H1 (cell line): ENCODE measurements around the gene MNS1. TPM values are rescaled to one million over a fixed set of nuclear protein-coding genes. Genes with fewer than 3 reads are reported as not detected.

Experiments
- CBX8 ChIP-seq: fragments of 300-800, 300-1000 bp; sonication (generic); IDR thresholded peaks from 2 replicates; pipeline ENCODE4 v1.7.1; 2016; ENCODE audit warnings: low read depth, low read length, borderline replicate concordance
- GTF2F1 ChIP-seq: IDR thresholded peaks from 2 replicates; pipeline ENCODE4 v1.6.1; 2012; ENCODE audit warnings: low read depth, low read length, improper control_type of control experiment, borderline replicate concordance
- HDAC6 ChIP-seq: IDR thresholded peaks from one replicate; pipeline ENCODE4 v1.7.1; 2012; ENCODE audit warnings: low read depth, mild to moderate bottlenecking, inconsistent platforms, low read length, moderate library complexity
- JUN ChIP-seq: IDR thresholded peaks from 2 replicates; pipeline ENCODE4 v1.6.1; 2011; ENCODE audit warnings: low read depth, mild to moderate bottlenecking, improper control_type of control experiment, low read length
- SIRT6 ChIP-seq: IDR thresholded peaks from one replicate; pipeline ENCODE4 v1.7.1; 2012; ENCODE audit warnings: low read length, inconsistent platforms
- TAF1 ChIP-seq: IDR thresholded peaks from 2 replicates; pipeline ENCODE4 v1.6.1; 2011; ENCODE audit warnings: mild to moderate bottlenecking, low read depth, low read length
- YY1 ChIP-seq: IDR thresholded peaks from 2 replicates; pipeline ENCODE4 v1.6.1; 2011; ENCODE audit warnings: low read depth, mild to moderate bottlenecking, low read length
- polyA plus RNA-seq, 7 experiments: library from polyadenylated mRNA; depleted of rRNA in 3 of 7; stranded (reverse) in 5 of 7; unstranded in 2 of 7; fragments of >200 nt in 5 of 7; fragments of 200-250 nt in 2 of 7; gene quantifications; 1 replicate in 5 of 7; 2 replicates in 1 of 7; 4 replicates in 1 of 7; pipeline versions ENCODE4 v1.2.1 to v1.2.3, GENCODE V29; 2011 to 2013; ENCODE audit warnings: missing spikeins in 2 of 7, mixed read lengths in 2 of 7
- total RNA-seq: library from RNA; stranded (reverse); fragmentation: NEBNext Ultra II Directional; extraction: Animal tissue kit (Norgen Biotek cat#: 25700); gene quantifications from 2 replicates; pipeline ENCODE4 v1.2.1, GENCODE V29; 2021
- TF ChIP-seq, protein P1 (sequence below): fragments of 300-600 bp; sonication (generic); IDR thresholded peaks from 2 replicates; pipeline ENCODE4 v1.7.1; 2012; ENCODE audit warnings: low read length, moderate library complexity, mild to moderate bottlenecking, inconsistent platforms; ENCODE audit not compliant: insufficient replicate concordance

MNS1 gene
- total and polyA plus RNA-seq, 2 of the 8 experiments (the other 6 are each of a cell fraction or from before 2014, with no cell fraction given) = 0.57 TPM; not detected in 1

DNA sequence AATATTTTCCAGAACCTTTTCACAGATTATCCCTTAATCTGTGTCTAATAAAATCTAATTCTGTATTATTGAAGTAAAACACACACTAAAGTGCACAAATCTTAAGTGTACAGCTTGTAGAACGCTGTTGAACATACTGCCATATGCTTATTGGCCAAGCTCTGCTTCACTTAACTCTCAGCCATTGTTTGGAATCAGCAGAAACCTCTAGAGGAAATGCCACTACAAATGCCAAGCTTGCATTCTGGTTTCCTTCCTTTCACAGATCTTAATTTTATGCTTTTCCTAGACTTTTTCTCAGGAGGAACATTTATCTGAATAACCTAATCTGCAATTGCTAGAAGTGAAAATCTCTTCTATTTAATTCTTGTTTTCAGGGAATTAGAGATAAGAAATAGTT, 10.1 kb downstream of the MNS1 start (continued):
- TF ChIP-seq, protein P1, sequence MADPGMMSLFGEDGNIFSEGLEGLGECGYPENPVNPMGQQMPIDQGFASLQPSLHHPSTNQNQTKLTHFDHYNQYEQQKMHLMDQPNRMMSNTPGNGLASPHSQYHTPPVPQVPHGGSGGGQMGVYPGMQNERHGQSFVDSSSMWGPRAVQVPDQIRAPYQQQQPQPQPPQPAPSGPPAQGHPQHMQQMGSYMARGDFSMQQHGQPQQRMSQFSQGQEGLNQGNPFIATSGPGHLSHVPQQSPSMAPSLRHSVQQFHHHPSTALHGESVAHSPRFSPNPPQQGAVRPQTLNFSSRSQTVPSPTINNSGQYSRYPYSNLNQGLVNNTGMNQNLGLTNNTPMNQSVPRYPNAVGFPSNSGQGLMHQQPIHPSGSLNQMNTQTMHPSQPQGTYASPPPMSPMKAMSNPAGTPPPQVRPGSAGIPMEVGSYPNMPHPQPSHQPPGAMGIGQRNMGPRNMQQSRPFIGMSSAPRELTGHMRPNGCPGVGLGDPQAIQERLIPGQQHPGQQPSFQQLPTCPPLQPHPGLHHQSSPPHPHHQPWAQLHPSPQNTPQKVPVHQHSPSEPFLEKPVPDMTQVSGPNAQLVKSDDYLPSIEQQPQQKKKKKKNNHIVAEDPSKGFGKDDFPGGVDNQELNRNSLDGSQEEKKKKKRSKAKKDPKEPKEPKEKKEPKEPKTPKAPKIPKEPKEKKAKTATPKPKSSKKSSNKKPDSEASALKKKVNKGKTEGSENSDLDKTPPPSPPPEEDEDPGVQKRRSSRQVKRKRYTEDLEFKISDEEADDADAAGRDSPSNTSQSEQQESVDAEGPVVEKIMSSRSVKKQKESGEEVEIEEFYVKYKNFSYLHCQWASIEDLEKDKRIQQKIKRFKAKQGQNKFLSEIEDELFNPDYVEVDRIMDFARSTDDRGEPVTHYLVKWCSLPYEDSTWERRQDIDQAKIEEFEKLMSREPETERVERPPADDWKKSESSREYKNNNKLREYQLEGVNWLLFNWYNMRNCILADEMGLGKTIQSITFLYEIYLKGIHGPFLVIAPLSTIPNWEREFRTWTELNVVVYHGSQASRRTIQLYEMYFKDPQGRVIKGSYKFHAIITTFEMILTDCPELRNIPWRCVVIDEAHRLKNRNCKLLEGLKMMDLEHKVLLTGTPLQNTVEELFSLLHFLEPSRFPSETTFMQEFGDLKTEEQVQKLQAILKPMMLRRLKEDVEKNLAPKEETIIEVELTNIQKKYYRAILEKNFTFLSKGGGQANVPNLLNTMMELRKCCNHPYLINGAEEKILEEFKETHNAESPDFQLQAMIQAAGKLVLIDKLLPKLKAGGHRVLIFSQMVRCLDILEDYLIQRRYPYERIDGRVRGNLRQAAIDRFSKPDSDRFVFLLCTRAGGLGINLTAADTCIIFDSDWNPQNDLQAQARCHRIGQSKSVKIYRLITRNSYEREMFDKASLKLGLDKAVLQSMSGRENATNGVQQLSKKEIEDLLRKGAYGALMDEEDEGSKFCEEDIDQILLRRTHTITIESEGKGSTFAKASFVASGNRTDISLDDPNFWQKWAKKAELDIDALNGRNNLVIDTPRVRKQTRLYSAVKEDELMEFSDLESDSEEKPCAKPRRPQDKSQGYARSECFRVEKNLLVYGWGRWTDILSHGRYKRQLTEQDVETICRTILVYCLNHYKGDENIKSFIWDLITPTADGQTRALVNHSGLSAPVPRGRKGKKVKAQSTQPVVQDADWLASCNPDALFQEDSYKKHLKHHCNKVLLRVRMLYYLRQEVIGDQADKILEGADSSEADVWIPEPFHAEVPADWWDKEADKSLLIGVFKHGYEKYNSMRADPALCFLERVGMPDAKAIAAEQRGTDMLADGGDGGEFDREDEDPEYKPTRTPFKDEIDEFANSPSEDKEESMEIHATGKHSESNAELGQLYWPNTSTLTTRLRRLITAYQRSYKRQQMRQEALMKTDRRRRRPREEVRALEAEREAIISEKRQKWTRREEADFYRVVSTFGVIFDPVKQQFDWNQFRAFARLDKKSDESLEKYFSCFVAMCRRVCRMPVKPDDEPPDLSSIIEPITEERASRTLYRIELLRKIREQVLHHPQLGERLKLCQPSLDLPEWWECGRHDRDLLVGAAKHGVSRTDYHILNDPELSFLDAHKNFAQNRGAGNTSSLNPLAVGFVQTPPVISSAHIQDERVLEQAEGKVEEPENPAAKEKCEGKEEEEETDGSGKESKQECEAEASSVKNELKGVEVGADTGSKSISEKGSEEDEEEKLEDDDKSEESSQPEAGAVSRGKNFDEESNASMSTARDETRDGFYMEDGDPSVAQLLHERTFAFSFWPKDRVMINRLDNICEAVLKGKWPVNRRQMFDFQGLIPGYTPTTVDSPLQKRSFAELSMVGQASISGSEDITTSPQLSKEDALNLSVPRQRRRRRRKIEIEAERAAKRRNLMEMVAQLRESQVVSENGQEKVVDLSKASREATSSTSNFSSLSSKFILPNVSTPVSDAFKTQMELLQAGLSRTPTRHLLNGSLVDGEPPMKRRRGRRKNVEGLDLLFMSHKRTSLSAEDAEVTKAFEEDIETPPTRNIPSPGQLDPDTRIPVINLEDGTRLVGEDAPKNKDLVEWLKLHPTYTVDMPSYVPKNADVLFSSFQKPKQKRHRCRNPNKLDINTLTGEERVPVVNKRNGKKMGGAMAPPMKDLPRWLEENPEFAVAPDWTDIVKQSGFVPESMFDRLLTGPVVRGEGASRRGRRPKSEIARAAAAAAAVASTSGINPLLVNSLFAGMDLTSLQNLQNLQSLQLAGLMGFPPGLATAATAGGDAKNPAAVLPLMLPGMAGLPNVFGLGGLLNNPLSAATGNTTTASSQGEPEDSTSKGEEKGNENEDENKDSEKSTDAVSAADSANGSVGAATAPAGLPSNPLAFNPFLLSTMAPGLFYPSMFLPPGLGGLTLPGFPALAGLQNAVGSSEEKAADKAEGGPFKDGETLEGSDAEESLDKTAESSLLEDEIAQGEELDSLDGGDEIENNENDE = no peak
- no peak for TF ChIP-seq YY1
- TF ChIP-seq CBX8 = no peak
- TF ChIP-seq TAF1 = no peak
- TF ChIP-seq SIRT6 = no peak
- no peak for TF ChIP-seq HDAC6
- TF ChIP-seq JUN = no peak
- TF ChIP-seq GTF2F1 = no peak
- TF ChIP-seq, all 59 proteins: peak for 0
